Measurements from ENCODE around the gene HCFC1R1. TPM values are rescaled to one million over a fixed set of nuclear protein-coding genes. Genes with fewer than 3 reads are reported as not detected.

The HCFC1R1 gene
- total RNA-seq, 2 experiments from 2014 or later: 24.2 to 24.8 TPM

DNA sequence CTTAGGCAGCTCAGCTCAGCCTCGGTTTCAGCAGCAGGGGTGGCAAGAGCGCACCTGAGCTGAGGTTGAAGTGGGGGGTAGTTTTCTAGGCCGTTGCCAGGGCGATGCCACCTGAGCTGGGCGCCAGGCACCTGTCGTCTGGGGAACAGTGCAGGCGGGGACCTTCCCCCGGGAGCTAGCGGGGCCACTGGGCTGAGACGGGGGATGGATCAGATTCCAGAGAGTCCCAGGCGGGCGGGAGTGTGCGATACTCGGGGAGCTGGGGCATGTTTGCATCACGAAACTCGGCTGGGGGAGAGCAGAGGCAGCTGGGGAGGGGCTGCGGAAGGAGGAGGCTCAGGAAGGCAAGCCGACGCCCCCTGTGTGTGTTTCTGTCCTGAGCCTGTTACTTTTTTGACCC, 11.5 kb downstream of the HCFC1R1 start:
- ATAC-seq (no peak), DNase-seq (no peak)
- H3K27ac Mint-ChIP-seq: no peak overlapping the region
- peaks cover 17% of the 10 kb centered on the region for H3K4me1 Mint-ChIP-seq (ENCODE audit: low read depth)
- intact Hi-C loops (cut with micrococcal nuclease): no loop called here
- H3K27me3 Mint-ChIP-seq: peaks cover 11% of the 10 kb centered on the region
- TF ChIP-seq, protein P1, sequence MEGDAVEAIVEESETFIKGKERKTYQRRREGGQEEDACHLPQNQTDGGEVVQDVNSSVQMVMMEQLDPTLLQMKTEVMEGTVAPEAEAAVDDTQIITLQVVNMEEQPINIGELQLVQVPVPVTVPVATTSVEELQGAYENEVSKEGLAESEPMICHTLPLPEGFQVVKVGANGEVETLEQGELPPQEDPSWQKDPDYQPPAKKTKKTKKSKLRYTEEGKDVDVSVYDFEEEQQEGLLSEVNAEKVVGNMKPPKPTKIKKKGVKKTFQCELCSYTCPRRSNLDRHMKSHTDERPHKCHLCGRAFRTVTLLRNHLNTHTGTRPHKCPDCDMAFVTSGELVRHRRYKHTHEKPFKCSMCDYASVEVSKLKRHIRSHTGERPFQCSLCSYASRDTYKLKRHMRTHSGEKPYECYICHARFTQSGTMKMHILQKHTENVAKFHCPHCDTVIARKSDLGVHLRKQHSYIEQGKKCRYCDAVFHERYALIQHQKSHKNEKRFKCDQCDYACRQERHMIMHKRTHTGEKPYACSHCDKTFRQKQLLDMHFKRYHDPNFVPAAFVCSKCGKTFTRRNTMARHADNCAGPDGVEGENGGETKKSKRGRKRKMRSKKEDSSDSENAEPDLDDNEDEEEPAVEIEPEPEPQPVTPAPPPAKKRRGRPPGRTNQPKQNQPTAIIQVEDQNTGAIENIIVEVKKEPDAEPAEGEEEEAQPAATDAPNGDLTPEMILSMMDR (IDR thresholded peaks at IDR 0.05): no peak
- POLR2A ChIA-PET: interaction anchor here (0.9 kb wide), 1 partner anchor 18 kb away, joined by 3 read pairs; no protein-coding TSS in a partner anchor
- CTCF ChIA-PET: interaction anchor here (0.8 to 1.0 kb wide), 2 partner anchors 17 to 19 kb away, joined by 3 to 6 read pairs; no protein-coding TSS in a partner anchor
- H3K4me3 Mint-ChIP-seq: no peak overlapping the region
- H3K9me3 Mint-ChIP-seq: no peaks in the 10 kb centered on the region
- no peaks in the 10 kb centered on the region for H3K36me3 Mint-ChIP-seq (ENCODE audit: low read depth)

DNA sequence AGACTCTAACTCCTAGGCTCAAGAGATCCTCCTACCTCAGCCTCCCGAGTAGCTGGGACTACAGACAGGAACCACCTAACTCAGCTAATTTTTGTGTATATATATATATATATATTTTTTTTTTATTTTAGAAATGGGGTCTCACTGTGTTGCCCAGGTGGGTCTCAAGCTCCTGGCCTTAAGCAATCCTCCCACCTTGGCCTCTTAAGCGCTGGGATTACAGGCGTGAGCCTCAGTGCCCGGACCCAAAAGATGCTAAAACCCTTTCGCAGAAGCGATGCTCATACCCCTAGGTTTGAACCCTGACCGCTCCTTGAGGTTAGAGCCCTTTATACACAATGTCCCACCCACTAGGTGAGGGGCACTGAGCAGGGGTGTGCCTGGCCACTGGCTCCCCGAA, 13.2 kb downstream of the HCFC1R1 start:
- TF ChIP-seq, protein P1 (IDR thresholded peaks at IDR 0.05): no peak
- no peaks in the 10 kb centered on the region for H3K9me3 Mint-ChIP-seq
- ATAC-seq (no peak), DNase-seq (no peak)
- peaks cover 21% of the 10 kb centered on the region for H3K4me1 Mint-ChIP-seq (ENCODE audit: low read depth)
- ChIA-PET CTCF (interaction anchor here (1.6 to 2.1 kb wide), 4 partner anchors 10 to 83 kb away, joined by 4 to 12 read pairs (median 9); partner anchors contain the start of gene TNFRSF12A), POLR2A (no interaction called here)
- peaks cover 10% of the 10 kb centered on the region for H3K27me3 Mint-ChIP-seq
- no peaks in the 10 kb centered on the region for H3K36me3 Mint-ChIP-seq (ENCODE audit: low read depth)
- intact Hi-C loops (cut with micrococcal nuclease): no loop called here
- H3K4me3 Mint-ChIP-seq: no peak overlapping the region
- no peak overlapping the region for H3K27ac Mint-ChIP-seq

DNA sequence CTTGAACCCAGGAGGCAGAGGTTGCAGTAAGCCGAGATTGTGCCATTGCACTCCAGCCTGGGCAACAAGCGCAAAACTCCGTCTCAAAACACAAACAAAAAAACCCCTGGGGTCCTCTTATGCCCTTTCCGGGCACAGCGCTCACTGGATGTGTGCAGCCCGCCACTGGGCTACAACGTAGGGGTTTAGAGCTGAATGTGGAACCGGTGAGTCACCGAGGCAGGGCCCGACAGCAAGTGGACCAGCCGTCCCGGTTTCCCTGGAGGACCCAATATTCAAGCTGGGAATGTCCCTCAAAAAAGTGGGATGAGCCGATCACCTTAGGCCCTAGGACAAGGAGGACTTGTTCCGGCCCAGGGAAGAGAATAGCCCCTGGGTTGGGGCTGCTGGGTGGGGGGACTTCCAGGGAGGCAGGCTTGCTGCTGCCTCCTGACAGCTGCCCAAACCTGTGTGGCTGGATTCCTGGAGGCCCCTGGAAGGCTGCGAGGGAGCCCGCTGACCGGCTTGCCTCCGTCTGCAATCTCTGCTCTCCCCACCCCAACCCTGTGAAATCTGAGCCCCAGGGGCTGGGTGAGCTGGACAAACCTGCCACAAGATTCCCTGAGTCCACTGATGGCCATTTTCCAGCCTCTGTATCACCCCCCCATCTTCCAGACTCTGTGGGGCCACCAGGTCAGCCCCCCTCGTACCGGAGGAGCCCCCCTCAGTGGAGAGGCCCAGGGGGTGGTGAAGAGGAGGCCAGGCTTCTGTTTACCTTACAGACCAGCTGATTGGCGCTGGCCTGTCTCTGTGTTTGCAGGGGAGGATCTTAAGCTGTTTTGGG, 14.0 kb downstream of the HCFC1R1 start:
- H3K4me1 Mint-ChIP-seq (ENCODE audit: low read depth): peaks cover 21% of the 10 kb centered on the region
- DNase-seq: no peak
- no peak overlapping the region for H3K4me3 Mint-ChIP-seq
- ChIA-PET POLR2A (no interaction called here), CTCF (interaction anchor here (0.8 to 2.1 kb wide), 5 partner anchors 9 to 83 kb away, joined by 3 to 12 read pairs (median 8); partner anchors contain the start of gene TNFRSF12A)
- intact Hi-C loops (cut with micrococcal nuclease): no loop called here
- no peaks in the 10 kb centered on the region for H3K9me3 Mint-ChIP-seq
- TF ChIP-seq, protein P1 (IDR thresholded peaks at IDR 0.05): no peak
- H3K27ac Mint-ChIP-seq: no peak overlapping the region
- peaks cover 13% of the 10 kb centered on the region for H3K27me3 Mint-ChIP-seq
- no peaks in the 10 kb centered on the region for H3K36me3 Mint-ChIP-seq (ENCODE audit: low read depth)
- ATAC-seq: no peak

DNA sequence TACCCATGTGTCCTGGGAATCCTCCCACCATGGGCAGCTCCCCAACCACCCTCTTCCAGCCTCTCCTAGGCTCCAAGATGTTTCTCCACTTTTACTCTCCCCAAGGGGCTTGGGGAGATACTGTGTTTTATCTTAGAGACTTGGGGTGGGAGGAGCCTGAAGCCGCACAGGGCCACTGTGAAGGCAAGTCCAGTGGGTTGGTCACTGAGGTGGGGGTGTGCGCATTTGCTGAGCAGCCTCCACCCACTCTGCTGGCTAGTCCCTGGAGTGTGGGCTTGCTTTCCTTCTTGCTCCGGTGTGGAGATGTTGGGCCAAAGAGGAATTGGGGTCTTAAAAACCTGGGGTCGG, 15.1 kb downstream of the HCFC1R1 start:
- intact Hi-C loops (cut with micrococcal nuclease): no loop called here
- H3K4me1 Mint-ChIP-seq (ENCODE audit: low read depth): peaks cover 21% of the 10 kb centered on the region
- no peaks in the 10 kb centered on the region for H3K36me3 Mint-ChIP-seq (ENCODE audit: low read depth)
- DNase-seq (no peak), ATAC-seq (no peak)
- TF ChIP-seq, protein P1 (IDR thresholded peaks at IDR 0.05): no peak
- ChIA-PET POLR2A (interaction anchor here (1.7 kb wide), 2 partner anchors 11 to 19 kb away, joined by 5 to 6 read pairs; partner anchors contain the start of gene TNFRSF12A), CTCF (interaction anchor here (1.2 to 5.3 kb wide), 4 partner anchors 12 to 120 kb away, joined by 7 to 56 read pairs (median 10); partner anchors contain the start of genes CLDN6, HCFC1R1, THOC6 and TNFRSF12A)
- no peak overlapping the region for H3K4me3 Mint-ChIP-seq
- H3K27ac Mint-ChIP-seq: no peak overlapping the region
- no peaks in the 10 kb centered on the region for H3K9me3 Mint-ChIP-seq
- peaks cover 14% of the 10 kb centered on the region for H3K27me3 Mint-ChIP-seq
